ENCODE data around the gene WDR64. TPM values are rescaled to one million over a fixed set of nuclear protein-coding genes. Genes with fewer than 3 reads are reported as not detected.

The WDR64 gene
- total and polyA plus RNA-seq, 2 of the 4 experiments (the other 2 are of a cell fraction): not detected

DNA sequence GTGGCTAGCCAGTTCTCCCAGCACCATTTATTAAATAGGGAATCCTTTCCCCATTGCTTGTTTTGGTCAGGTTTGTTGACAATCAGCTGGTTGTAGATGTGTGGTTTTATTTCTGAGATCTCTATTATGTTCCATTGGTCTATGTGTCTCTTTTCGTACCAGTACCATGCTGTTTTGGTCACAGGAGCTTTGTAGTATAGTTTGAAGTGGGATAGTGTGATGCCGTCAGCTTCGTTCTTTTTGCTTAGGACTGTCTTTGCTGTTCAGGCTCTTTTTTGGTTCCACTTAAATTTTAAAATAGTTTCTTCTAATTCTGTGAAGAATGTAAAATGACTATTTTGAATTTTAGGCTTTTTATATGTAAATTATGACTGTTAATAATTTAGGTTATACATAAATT, 68.9 kb downstream of the WDR64 start:
- no peak overlapping the region for H2AK5ac ChIP-seq (ENCODE audit: low read depth, low read length)
- dilution Hi-C loops (cut with HindIII; ENCODE audit: low sequenced_read_pairs, unreplicated experiment) (no loop called here), in situ Hi-C loops (cut with MboI; ENCODE audit: low sequenced_read_pairs) (no loop called here), intact Hi-C loops (cut with micrococcal nuclease) (no loop called here)
- H3K4me1 ChIP-seq (ENCODE audit: control insufficient read depth, insufficient read depth, low read length): no peaks in the 10 kb centered on the region
- no peak overlapping the region for H4K8ac ChIP-seq (ENCODE audit: low read depth in 2 of 2, low read length in 2 of 2)
- H2BK15ac ChIP-seq (ENCODE audit: low read depth, low read length): no peak overlapping the region
- no peaks in the 10 kb centered on the region for H4K20me1 ChIP-seq (ENCODE audit: insufficient read depth, low read length)
- no peak overlapping the region for H4K5ac ChIP-seq (ENCODE audit: low read depth, low read length)
- WGBS, 2 experiments (ENCODE audit: extremely low coverage in 2 of 2, insufficient read length in 1 of 2): 20% methylated on average over 1 of the region's 3 CpGs; no CpG with 5 or more reads in 1 of the 2 experiments
- no peak overlapping the region for H3K4me2 ChIP-seq (ENCODE audit: low read depth, low read length)
- H2AFZ ChIP-seq (replicated peaks; ENCODE audit: low read length, poor library complexity): no peak overlapping the region
- no peaks in the 10 kb centered on the region; the same call in 1 of the 2 replicates for H3K27me3 ChIP-seq (ENCODE audit: control insufficient read depth, insufficient read depth, low read length)
- H2AK9ac ChIP-seq (replicated peaks; ENCODE audit: low read depth, low read length, poor library complexity): no peak overlapping the region
- no peak overlapping the region for H3K4ac ChIP-seq (ENCODE audit: low read depth, low read length)
- H3K4me3 ChIP-seq (ENCODE audit: insufficient read depth, low read depth, low read length): no peak overlapping the region
- POLR2A ChIA-PET (ENCODE audit: unreplicated experiment): no interaction called here
- CTCF ChIA-PET: no interaction called here
- TF ChIP-seq FOS (IDR thresholded peaks at IDR 0.05; ENCODE audit: low read depth, low read length): no peak
- no peak for TF ChIP-seq CEBPB (IDR thresholded peaks at IDR 0.05; ENCODE audit: low read depth, low read length)
- no peak for TF ChIP-seq RFX5 (IDR thresholded peaks at IDR 0.05; ENCODE audit: low read depth, low read length)
- no peak for TF ChIP-seq RAD21 (IDR thresholded peaks at IDR 0.05; ENCODE audit: low read length)
- TF ChIP-seq SMC3 (IDR thresholded peaks at IDR 0.05; ENCODE audit: low read depth, low read length): no peak
- TF ChIP-seq BHLHE40 (IDR thresholded peaks at IDR 0.05; ENCODE audit: low read depth, low read length): no peak
- no peak for TF ChIP-seq POLR2A (IDR thresholded peaks at IDR 0.05; ENCODE audit: low read depth, low read length)
- TF ChIP-seq CTCF (conservative IDR thresholded peaks at IDR 0.05; ENCODE audit: low read depth, low read length): no peak
- TF ChIP-seq, protein P1, sequence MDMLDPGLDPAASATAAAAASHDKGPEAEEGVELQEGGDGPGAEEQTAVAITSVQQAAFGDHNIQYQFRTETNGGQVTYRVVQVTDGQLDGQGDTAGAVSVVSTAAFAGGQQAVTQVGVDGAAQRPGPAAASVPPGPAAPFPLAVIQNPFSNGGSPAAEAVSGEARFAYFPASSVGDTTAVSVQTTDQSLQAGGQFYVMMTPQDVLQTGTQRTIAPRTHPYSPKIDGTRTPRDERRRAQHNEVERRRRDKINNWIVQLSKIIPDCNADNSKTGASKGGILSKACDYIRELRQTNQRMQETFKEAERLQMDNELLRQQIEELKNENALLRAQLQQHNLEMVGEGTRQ (IDR thresholded peaks at IDR 0.05; ENCODE audit: low read depth, low read length): no peak
- TF ChIP-seq MAZ (IDR thresholded peaks at IDR 0.05; ENCODE audit: borderline replicate concordance, low read depth, low read length): no peak
- TF ChIP-seq CHD1 (IDR thresholded peaks at IDR 0.05; ENCODE audit: low read depth, low read length): no peak
- no peak for TF ChIP-seq RCOR1 (IDR thresholded peaks at IDR 0.05; ENCODE audit: insufficient replicate concordance, low read length)
- TF ChIP-seq ELK1 (IDR thresholded peaks at IDR 0.05; ENCODE audit: borderline replicate concordance, low read depth, low read length): no peak
- no peak for TF ChIP-seq MAFK (IDR thresholded peaks at IDR 0.05; ENCODE audit: low read depth, low read length)
- TF ChIP-seq MXI1 (IDR thresholded peaks at IDR 0.05; ENCODE audit: borderline replicate concordance, low read depth, low read length): no peak
- TF ChIP-seq NFE2L2 (IDR thresholded peaks at IDR 0.05; ENCODE audit: low read depth, low read length): no peak
- DNase-seq (no peak), ATAC-seq (ENCODE audit: low read depth) (no peak)
- H3K23ac ChIP-seq (ENCODE audit: low read depth, low read length): no peak overlapping the region
- H4K91ac ChIP-seq (ENCODE audit: insufficient read depth, low read depth, low read length): no peak overlapping the region
- H3K18ac ChIP-seq (ENCODE audit: low read depth, low read length): no peak overlapping the region
- H3K9me3 ChIP-seq (ENCODE audit: control insufficient read depth, insufficient read depth, low read length): no peaks in the 10 kb centered on the region
- no peak overlapping the region for H2BK20ac ChIP-seq (ENCODE audit: low read depth, low read length)
- no peak overlapping the region for H3K27ac ChIP-seq (ENCODE audit: insufficient read depth, low read length)
- H3K56ac ChIP-seq (ENCODE audit: extremely low read depth, insufficient read depth, low read length): no peak overlapping the region
- no peaks in the 10 kb centered on the region for H3K79me1 ChIP-seq (ENCODE audit: low read depth in 1 of 2, low read length in 2 of 2)
- no peaks in the 10 kb centered on the region for H3K36me3 ChIP-seq (ENCODE audit: control insufficient read depth, insufficient read depth, low read length)
- H2BK120ac ChIP-seq (ENCODE audit: low read depth, low read length): no peak overlapping the region
- H3K9ac ChIP-seq (ENCODE audit: low read depth, low read length): no peak overlapping the region
- BruUV-seq (replicated peaks): no TSS peak
- no peak overlapping the region for H2BK5ac ChIP-seq (ENCODE audit: low read depth, low read length, poor library complexity, severe bottlenecking)
- H3K9me1 ChIP-seq (ENCODE audit: insufficient read depth, low read length): no peaks in the 10 kb centered on the region
- H3K14ac ChIP-seq (replicated peaks; ENCODE audit: low read depth, low read length): no peak overlapping the region
